Thyroid gland (tissue), 4 donors: ENCODE measurements around the gene INPP5K. TPM values are rescaled to one million over a fixed set of nuclear protein-coding genes. Genes with fewer than 3 reads are reported as not detected.

Source experiments
- DNase-seq, 2 donors: peaks; one replicate each; pipeline ENCODE4 v3.0.0-alpha.2; 2019
- H3K27ac ChIP-seq, 3 donors: fragments of 200-600 bp; sonication (generic); 1 replicate in 2 of 3; 2 replicates in 1 of 3; pipeline ENCODE4 v1.5.1; 2016 to 2019; ENCODE audit warnings: mild to moderate bottlenecking in 1 of 3, moderate library complexity in 1 of 3
- H3K27me3 ChIP-seq: fragments of 200-600 bp; sonication (generic); one replicate; pipeline ENCODE4 v1.5.1; 2019
- H3K36me3 ChIP-seq, 2 donors: fragments of 200-600 bp; sonication (generic); one replicate each; pipeline ENCODE4 v1.5.1; 2016 to 2019
- H3K4me1 ChIP-seq, 2 donors: fragments of 200-600 bp; sonication (generic); one replicate each; pipeline ENCODE4 v1.5.1; 2017 to 2019
- H3K4me3 ChIP-seq, 3 donors: fragments of 200-600 bp; sonication (generic); replicated peaks in 1 of 3; 1 replicate in 2 of 3; 2 replicates in 1 of 3; pipeline ENCODE4 v1.5.1; 2016; ENCODE audit warnings: mild to moderate bottlenecking in 1 of 3
- H3K9me3 ChIP-seq: fragments of 200-600 bp; sonication (generic); one replicate; pipeline ENCODE4 v1.5.1; 2017
- POLR2A ChIP-seq, 2 donors: fragments of 450-650 bp; IDR thresholded peaks; one replicate each; pipeline ENCODE4 v1.6.1; 2017; ENCODE audit warnings: antibody characterized with exemption in 2 of 2, mild to moderate bottlenecking in 2 of 2, moderate library complexity in 1 of 2
- whole genome bisulfite sequencing, 2 donors: methylation state at CpG; one replicate each; pipeline ENCODE4 v1.1.5; 2017; 5-methylcytosine and 5-hydroxymethylcytosine counted together
- intact Hi-C: fragments of 100-400 bp; cut with DNase I; formaldehyde crosslinking; loops from one replicate; pipeline ENCODE4 v1.15.1; 2023
- total RNA-seq, 4 donors: library from RNA; depleted of rRNA; stranded (reverse); fragments of >200 nt; gene quantifications; one replicate each; pipeline ENCODE4 v1.2.3, GENCODE V29; 2016
- TF ChIP-seq, protein P1 (sequence below), 6 experiments: fragments of 200-600 bp in 3 of 6; fragments of 450-650 bp in 3 of 6; sonication (generic) in 3 of 6; IDR thresholded peaks; one replicate each; pipeline ENCODE4 v1.5.1; 2016 to 2019; ENCODE audit warnings: antibody characterized with exemption in 6 of 6, mild to moderate bottlenecking in 2 of 6, inconsistent platforms in 1 of 6, moderate library complexity in 1 of 6

INPP5K gene
- total RNA-seq, 4 donors from 2014 or later = 124 to 285 (median 158) TPM

DNA sequence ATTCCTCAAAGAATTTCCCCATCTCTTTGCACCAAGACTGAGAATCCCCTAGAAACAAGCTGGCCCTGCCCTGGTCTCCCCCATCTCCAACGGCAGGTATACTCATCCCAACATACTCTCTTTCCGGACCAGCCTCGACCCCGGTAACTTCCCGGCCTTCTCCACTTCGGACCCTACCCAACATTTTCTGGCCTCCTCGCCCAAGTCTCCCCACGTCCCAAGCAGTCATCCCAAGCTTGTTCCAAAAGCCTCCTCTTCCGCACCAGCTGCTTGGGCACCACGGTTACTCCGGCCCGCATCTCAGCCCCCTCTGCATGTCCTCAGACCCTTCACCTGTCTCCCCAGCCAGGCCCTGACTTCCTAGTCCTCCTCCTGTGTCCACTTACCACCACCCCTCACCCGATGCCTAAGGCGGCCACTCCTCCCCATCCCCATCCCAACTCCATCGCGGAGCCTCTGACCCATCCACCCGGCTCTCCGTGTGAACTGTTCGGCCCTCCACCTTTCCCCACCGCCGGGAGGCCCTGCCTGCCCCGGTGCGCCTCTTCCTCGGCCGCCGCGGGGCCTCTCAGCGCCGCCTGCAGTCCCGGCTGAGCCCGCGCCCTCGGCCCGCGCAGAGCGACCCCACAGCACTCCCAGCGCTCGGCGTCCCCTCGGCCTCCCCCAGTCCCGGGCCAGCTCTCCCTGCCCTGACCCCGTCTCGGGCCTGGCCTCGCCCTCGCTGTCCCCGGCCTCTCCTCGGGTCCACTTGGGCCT lies 45.2 kb upstream of the INPP5K start:
- Histone ChIP-seq H3K9me3 (no peaks in the 10 kb centered on the region), H3K4me3 (peak overlapping the region; percentile 64 to 90 (median 85)), H3K4me1 (peaks cover 35 to 40% of the 10 kb centered on the region in 2 donors), H3K27me3 (no peaks in the 10 kb centered on the region), H3K36me3 (no peaks in the 10 kb centered on the region), H3K27ac (peak overlapping the region; percentile 47 to 78 (median 59))
- peak; percentile 27 to 29 for DNase-seq
- intact Hi-C loops = no loop called here
- WGBS, 2 donors = 8 to 13% methylated on average over 28 of the region's 47 CpGs
- no peak for TF ChIP-seq POLR2A (IDR thresholded peaks at IDR 0.05)
- TF ChIP-seq, protein P1, sequence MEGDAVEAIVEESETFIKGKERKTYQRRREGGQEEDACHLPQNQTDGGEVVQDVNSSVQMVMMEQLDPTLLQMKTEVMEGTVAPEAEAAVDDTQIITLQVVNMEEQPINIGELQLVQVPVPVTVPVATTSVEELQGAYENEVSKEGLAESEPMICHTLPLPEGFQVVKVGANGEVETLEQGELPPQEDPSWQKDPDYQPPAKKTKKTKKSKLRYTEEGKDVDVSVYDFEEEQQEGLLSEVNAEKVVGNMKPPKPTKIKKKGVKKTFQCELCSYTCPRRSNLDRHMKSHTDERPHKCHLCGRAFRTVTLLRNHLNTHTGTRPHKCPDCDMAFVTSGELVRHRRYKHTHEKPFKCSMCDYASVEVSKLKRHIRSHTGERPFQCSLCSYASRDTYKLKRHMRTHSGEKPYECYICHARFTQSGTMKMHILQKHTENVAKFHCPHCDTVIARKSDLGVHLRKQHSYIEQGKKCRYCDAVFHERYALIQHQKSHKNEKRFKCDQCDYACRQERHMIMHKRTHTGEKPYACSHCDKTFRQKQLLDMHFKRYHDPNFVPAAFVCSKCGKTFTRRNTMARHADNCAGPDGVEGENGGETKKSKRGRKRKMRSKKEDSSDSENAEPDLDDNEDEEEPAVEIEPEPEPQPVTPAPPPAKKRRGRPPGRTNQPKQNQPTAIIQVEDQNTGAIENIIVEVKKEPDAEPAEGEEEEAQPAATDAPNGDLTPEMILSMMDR (IDR thresholded peaks at IDR 0.05) = peak in 2 of 6 experiments; percentile 19 to 30

DNA sequence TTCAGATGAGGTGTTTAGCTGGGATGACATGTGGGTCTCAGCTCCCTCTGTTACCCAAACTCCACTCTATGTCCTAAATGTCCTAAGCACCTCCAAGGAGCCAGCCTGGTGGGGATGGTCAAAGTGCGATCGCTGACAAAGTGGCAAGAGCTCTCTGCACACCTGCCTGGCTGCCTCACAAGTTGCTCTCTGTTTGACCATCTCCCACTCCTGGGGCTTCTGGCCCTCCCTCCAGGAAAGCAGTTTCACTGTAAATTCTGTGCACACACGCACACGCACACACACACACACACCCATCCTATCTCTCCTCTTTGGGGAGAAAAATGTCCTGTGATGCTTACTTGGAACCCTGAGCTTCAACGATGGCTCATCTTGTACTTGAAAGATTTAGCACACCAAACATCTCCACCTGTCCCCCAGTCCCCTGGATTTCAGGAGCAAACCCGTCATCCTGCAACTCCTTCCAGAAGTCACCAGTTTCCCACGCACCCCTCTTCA lies 44.5 kb upstream of the INPP5K start:
- Histone ChIP-seq H3K4me3 (peak overlapping the region in 1 of 3 donors; percentile 90), H3K9me3 (no peaks in the 10 kb centered on the region), H3K4me1 (peaks cover 35 to 42% of the 10 kb centered on the region in 2 donors), H3K27me3 (no peaks in the 10 kb centered on the region), H3K27ac (peak overlapping the region in 1 of 3 donors; percentile 59), H3K36me3 (no peaks in the 10 kb centered on the region)
- no peak for DNase-seq
- intact Hi-C loops = no loop called here
- no peak for TF ChIP-seq POLR2A (IDR thresholded peaks at IDR 0.05)
- TF ChIP-seq, protein P1 (IDR thresholded peaks at IDR 0.05) = no peak
- WGBS, 2 donors = 66 to 74% methylated on average over 7 of the region's 7 CpGs

DNA sequence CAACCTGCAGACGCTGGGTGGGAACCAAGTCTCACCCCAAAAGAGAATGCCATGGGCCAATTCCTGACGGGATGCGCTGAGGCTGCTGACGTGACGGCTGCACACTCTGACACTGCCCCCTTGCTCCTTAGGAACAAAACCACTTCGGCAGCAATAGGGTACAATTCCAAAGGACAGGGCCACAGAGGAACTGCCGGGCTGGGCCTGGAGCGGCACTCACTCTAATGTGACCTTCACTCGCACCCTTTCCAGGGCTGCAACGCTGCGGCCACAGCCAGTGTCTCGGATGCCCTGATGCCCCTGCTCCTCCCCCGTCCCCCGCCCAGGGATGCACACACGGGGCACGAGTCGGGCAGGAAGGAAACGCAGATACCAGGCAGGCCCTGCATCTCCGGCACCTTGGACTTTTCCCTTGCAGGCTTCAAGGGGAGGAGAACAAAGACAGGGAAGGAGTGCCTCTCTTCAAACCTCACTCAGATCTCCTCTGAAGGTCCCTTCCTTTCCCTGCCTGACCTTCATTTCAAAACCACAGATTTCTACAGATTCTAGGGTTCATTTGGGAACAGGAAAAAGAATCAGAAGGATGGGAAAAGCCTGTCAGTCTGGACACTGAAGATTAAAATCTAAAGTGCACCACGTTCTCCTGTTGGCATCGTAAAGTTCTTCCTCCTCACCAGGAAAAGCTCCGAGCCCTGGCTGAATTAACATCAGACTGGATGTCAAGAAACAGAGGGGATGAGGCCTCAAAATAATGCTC lies 43.9 kb upstream of the INPP5K start:
- 65 to 71% methylated on average over 19 to 22 of the region's 22 CpGs for WGBS, 2 donors
- H3K27ac ChIP-seq = no peak overlapping the region

DNA sequence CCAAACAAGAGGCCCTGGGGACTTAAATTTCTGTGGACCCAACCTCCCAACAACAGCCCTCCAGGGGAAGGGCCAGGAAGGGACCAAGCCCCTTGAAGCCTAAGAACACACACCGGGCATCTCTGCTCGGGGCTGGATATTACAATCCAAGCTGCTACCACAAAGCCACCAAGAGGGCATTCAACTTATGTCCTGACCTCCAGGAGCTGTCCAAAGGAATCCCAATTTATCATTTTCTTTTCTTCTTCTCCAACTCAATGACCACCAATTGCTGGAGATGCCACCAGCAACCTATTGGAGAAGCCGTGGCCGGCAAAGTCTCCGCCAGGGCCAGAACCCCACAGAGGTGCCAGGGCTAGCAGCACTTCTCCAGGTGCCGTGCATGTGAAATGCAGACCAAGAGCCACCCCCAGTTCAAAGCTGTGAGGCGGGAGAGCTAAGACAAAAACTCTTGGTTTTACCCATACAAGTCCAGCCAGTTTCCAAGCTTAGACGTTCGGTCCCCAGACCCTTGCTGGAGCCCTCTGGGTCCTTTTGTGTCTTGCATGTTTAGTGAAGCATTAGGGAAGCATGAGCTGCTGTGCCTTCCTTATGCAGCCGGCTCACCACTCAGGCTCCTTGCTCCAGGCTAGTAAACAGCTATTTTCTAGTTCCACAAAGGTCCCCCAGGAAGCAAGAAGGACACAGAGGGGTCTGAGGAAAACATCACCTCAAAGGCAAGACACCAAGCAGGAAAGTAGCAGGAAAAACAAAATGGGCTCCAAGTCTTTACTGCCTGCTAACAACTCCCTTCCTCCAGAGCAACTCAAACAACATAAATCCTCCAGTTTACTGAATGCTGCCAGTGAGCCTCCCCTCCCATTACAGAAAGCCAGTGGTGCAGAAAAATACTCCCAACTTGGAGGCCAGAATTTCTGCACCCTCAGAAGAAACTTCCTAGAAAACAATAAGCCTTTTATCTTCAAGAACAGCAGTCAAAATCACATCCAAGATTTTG lies 42.9 kb upstream of the INPP5K start:
- intact Hi-C loops = loop anchor here (5.0 to 10.0 kb wide), 2 partner anchors 37 to 285 kb away; partner anchors contain the start of genes BHLHA9 and TRARG1

More for the DNA sequence above, 43.9 kb upstream of the INPP5K start:
- H3K4me1 ChIP-seq = peaks cover 39 to 48% of the 10 kb centered on the region in 2 donors
- no peaks in the 10 kb centered on the region for H3K36me3 ChIP-seq
- no peak for TF ChIP-seq POLR2A (IDR thresholded peaks at IDR 0.05)
- TF ChIP-seq, protein P1 (IDR thresholded peaks at IDR 0.05) = no peak
- no peaks in the 10 kb centered on the region for H3K9me3 ChIP-seq
- no peak overlapping the region for H3K4me3 ChIP-seq
- intact Hi-C loops = no loop called here
- no peaks in the 10 kb centered on the region for H3K27me3 ChIP-seq
- DNase-seq = no peak

More for the DNA sequence above, 42.9 kb upstream of the INPP5K start:
- no peak overlapping the region for H3K4me3 ChIP-seq
- peak overlapping the region in 2 of 3 donors; percentile 8 for H3K27ac ChIP-seq
- TF ChIP-seq POLR2A (IDR thresholded peaks at IDR 0.05) = no peak
- TF ChIP-seq, protein P1 (IDR thresholded peaks at IDR 0.05) = no peak
- H3K4me1 ChIP-seq = peaks cover 48 to 58% of the 10 kb centered on the region in 2 donors
- H3K36me3 ChIP-seq = no peaks in the 10 kb centered on the region
- no peaks in the 10 kb centered on the region for H3K27me3 ChIP-seq
- DNase-seq = no peak
- H3K9me3 ChIP-seq = no peaks in the 10 kb centered on the region
- WGBS, 2 donors = 65 to 71% methylated on average over 10 of the region's 10 CpGs
